ENCODE data around the gene KCNQ1. TPM values are rescaled to one million over a fixed set of nuclear protein-coding genes. Genes with fewer than 3 reads are reported as not detected.

KCNQ1 gene
- total RNA-seq, 1 experiment from 2014 or later: not detected

- Histone ChIP-seq H3K4me3 (no peak overlapping the region), H2AFZ (no peak overlapping the region), H3F3A (ENCODE audit: insufficient read depth, low read depth) (no peaks in the 10 kb centered on the region), H3K36me3 (ENCODE audit: low read depth) (no peaks in the 10 kb centered on the region), H3K9me2 (ENCODE audit: insufficient read depth) (no peaks in the 10 kb centered on the region), H3K9me3 (ENCODE audit: insufficient read depth, low read depth) (0 out of 2 replicates have a peak, but pooled peaks cover 3% of the 10 kb centered on the region), H3K4me2 (no peak overlapping the region), H4K20me1 (ENCODE audit: insufficient read depth) (no peaks in the 10 kb centered on the region), H3K27ac (no peak overlapping the region), H3K79me2 (ENCODE audit: low read depth) (no peaks in the 10 kb centered on the region), H3K4me1 (replicated peaks; ENCODE audit: insufficient read depth) (no peaks in the 10 kb centered on the region), H3K27me3 (ENCODE audit: insufficient read depth, low read depth) (no peaks in the 10 kb centered on the region)
- intact Hi-C loops (cut with micrococcal nuclease; ENCODE audit: unreplicated experiment): no loop called here
- ChIA-PET CTCF (no interaction called here), POLR2A (ENCODE audit: unreplicated experiment) (no interaction called here)
- no peak for TF ChIP-seq CTCF (conservative IDR thresholded peaks at IDR 0.05)
- TF ChIP-seq EZH2 (IDR thresholded peaks at IDR 0.05; ENCODE audit: low read depth): no peak
- DNase-seq: no peak
- no TSS peak for BruUV-seq (replicated peaks)
Observed at GRCh38 chr11:2833716-2834502, 389.1 kb downstream of the KCNQ1 start.

- Histone ChIP-seq H3K36me3 (ENCODE audit: low read depth) (no peaks in the 10 kb centered on the region), H3K79me2 (ENCODE audit: low read depth) (no peaks in the 10 kb centered on the region), H3F3A (ENCODE audit: insufficient read depth, low read depth) (no peaks in the 10 kb centered on the region), H3K27me3 (ENCODE audit: insufficient read depth, low read depth) (no peaks in the 10 kb centered on the region), H3K4me2 (no peak overlapping the region), H2AFZ (no peak overlapping the region), H3K27ac (no peak overlapping the region), H3K9me2 (ENCODE audit: insufficient read depth) (no peaks in the 10 kb centered on the region), H3K4me3 (no peak overlapping the region), H3K9me3 (ENCODE audit: insufficient read depth, low read depth) (no peaks in the 10 kb centered on the region), H3K4me1 (replicated peaks; ENCODE audit: insufficient read depth) (no peaks in the 10 kb centered on the region), H4K20me1 (ENCODE audit: insufficient read depth) (no peaks in the 10 kb centered on the region)
- POLR2A ChIA-PET (ENCODE audit: unreplicated experiment): no interaction called here
- CTCF ChIA-PET: no interaction called here
- intact Hi-C loops (cut with micrococcal nuclease; ENCODE audit: unreplicated experiment): no loop called here
- no TSS peak for BruUV-seq (replicated peaks)
- DNase-seq: no peak
- TF ChIP-seq EZH2 (IDR thresholded peaks at IDR 0.05; ENCODE audit: low read depth) (no peak), CTCF (conservative IDR thresholded peaks at IDR 0.05) (no peak)
Observed at GRCh38 chr11:2834503-2835273, 389.9 kb downstream of the KCNQ1 start.

GRCh38 chr11:2835296-2835695 lies 390.5 kb downstream of the KCNQ1 start:
- Histone ChIP-seq H3K27me3 (ENCODE audit: insufficient read depth, low read depth) (no peaks in the 10 kb centered on the region), H3K79me2 (ENCODE audit: low read depth) (no peaks in the 10 kb centered on the region), H3K9me3 (ENCODE audit: insufficient read depth, low read depth) (no peaks in the 10 kb centered on the region), H3K27ac (no peak overlapping the region), H3K36me3 (ENCODE audit: low read depth) (no peaks in the 10 kb centered on the region), H2AFZ (no peak overlapping the region), H4K20me1 (ENCODE audit: insufficient read depth) (no peaks in the 10 kb centered on the region), H3K9me2 (ENCODE audit: insufficient read depth) (no peaks in the 10 kb centered on the region), H3K4me2 (no peak overlapping the region), H3K4me1 (replicated peaks; ENCODE audit: insufficient read depth) (no peaks in the 10 kb centered on the region), H3K4me3 (no peak overlapping the region), H3F3A (ENCODE audit: insufficient read depth, low read depth) (no peaks in the 10 kb centered on the region)
- intact Hi-C loops (cut with micrococcal nuclease; ENCODE audit: unreplicated experiment): no loop called here
- DNase-seq: no peak
- ChIA-PET CTCF (no interaction called here), POLR2A (ENCODE audit: unreplicated experiment) (no interaction called here)
- BruUV-seq (replicated peaks): no TSS peak
- TF ChIP-seq EZH2 (IDR thresholded peaks at IDR 0.05; ENCODE audit: low read depth) (no peak), CTCF (conservative IDR thresholded peaks at IDR 0.05) (no peak)
